Fibroblast of skin of scalp (primary cell): ENCODE results near the gene AREG.

Experiments used
- DNase-seq: peaks from one replicate; pipeline ENCODE4 v3.0.0-alpha.2; 2013

AREG gene

DNA sequence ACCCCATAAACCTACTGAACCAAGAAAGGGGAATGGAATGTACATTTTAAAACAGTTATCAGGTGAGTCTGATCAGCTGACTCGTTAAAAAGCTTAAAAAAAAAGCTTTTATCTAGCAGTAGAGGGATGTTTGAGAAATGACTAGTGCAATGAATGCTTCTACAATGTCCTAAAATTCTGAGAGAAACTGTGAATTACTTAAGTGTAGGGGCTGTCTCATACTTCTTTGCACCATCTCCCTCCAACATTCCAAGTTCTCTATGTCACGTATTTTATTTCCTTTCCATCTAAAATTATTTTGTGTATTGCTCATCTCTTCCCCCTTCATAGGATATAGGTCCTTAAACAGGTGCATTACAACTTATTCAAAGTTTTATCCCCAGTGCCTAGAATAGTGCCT lies 11.9 kb upstream of the AREG start:
- no peak for DNase-seq

DNA sequence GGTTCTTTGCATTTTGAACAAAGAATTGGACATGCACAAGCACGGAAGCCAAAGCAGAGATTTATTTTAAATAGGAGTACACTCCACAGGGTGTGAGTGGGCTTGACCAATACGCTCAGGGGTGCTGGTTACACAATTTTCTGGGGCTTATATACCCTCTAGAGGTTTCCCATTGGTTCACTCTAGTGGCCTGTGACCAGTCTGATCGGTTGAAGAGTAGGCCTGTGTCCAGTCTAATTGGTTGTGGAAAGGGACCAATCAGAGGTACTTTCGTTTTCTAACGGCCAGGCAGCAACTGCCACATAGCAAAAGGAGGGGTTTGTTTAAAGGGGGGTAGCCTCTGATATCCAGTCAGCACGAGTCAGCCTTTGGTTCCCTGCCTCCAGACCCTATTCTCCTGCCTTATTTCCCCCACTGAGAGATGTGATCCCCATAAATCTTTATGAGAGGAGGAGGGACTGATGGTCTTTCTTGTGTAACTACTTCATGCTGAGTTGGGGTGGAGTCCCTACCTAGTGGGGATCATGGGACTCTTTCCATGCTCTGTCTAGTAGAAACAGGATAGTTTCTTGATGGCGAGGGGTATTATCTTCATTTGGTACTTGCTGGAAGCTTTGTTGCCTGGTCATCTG lies 11.3 kb upstream of the AREG start:
- DNase-seq = no peak

DNA sequence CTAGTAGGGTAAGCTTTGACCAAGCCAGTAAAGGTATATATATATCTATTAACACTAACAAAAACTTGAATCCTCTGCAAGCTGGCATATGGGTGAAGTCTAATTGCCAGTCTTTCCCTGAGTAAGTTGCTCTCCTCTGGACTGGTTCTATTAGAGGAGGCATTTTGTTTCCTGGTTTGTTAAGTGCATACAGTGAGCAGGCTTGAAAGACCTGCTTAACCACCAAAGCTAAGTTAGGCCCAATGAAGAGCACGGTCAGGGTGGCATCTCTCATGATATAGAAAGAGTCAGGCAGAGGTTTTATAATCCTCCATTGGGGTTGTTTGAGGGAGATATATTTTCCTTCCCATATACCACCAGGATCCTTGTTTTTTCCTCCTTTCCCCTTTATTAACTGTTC lies 9.6 kb upstream of the AREG start:
- no peak for DNase-seq

DNA sequence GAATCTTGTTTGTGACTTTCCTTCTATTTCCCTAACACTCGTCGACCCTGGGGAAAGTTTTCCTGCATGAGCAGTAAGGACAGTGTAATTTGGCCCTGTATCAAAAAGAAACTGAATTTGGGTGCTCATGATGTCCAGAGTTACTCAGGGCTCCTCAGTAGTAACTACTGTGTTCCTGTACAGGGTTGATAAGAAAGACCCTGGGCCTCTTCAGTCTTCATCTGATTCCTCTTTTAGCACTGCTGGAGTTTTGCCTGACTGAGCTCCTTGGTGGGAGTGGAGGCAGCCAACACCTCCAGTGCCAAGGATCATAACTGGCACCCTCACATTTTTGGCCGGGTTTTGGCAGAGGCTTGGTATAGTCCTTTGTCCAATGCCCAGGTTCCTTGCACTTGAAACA lies 7.1 kb upstream of the AREG start:
- no peak for DNase-seq

DNA sequence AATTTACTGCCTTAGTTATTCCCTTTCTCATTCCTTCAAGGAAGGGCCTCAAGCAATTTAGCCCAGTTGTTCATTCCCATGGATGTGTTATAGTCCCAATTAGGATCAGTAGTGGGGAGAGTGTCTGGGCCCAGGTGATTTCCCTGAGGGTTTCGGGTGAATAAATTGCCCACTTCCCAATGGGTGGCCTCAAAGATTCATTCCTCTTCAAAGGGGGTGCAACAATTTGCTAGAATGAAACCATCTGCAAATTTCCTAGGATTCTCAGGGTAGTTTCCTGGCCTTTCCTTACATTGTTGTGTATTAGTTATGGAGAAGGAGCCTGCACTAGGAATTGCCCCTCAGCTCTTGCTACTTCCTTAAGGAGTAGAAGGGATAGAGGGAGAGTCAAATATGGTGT lies 6.3 kb upstream of the AREG start:
- no peak for DNase-seq

DNA sequence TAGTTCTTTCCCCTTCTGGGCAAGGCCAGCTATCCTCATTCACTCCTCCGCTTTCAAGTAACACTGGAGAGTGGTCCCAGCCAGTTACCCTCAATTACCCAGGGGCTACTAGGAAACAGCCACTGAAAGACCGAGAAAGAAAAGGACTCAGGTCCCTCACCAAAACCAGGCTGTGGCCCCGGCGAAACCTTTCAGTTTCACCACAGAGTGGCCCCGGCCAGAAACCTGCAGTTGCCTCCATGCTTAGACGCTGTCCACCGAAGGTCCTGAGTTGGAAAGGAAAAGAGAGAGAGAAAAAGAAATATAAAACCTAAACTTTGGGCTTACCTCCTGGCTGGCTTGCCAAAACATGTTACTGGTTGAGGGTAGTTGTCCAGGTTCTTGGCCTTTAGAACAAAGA lies 5.0 kb upstream of the AREG start:
- no peak for DNase-seq

DNA sequence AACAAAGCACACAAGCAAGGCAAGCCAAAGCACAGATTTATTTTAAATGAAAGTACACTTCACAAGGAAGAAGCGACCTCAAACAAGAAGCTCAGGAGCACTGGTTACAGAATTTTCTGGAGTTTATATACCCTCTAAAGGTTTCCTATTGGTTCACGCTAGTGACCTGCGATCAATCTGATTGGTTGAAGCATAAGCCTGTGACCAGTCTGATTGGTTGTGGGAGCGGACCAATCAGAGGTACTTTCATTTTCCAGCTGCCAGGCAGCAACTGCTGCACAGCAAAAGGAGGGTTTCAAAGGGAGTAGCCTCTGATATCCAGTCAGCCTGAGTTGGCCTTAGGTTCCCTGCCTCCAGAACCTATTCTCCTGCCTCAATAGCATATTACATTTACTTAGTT lies 4.6 kb upstream of the AREG start:
- no peak for DNase-seq

DNA sequence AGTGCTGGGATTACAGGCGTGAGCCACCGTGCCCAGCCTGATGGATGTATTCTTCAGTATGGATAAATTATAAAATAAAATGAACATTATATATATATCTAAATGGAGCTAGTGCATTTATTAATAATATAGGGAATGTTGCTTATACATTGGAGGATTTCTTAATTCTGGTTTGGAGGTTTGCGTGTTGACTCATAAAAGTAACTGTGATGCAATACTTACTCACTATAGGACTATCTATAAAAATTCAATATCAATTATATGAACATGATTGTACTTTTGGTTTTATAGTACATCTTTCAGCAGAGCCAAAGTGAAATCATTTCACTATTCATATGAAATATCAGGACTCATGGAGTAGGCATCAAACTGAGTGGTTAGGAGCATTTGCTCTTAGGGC lies 3.2 kb upstream of the AREG start:
- DNase-seq = no peak

DNA sequence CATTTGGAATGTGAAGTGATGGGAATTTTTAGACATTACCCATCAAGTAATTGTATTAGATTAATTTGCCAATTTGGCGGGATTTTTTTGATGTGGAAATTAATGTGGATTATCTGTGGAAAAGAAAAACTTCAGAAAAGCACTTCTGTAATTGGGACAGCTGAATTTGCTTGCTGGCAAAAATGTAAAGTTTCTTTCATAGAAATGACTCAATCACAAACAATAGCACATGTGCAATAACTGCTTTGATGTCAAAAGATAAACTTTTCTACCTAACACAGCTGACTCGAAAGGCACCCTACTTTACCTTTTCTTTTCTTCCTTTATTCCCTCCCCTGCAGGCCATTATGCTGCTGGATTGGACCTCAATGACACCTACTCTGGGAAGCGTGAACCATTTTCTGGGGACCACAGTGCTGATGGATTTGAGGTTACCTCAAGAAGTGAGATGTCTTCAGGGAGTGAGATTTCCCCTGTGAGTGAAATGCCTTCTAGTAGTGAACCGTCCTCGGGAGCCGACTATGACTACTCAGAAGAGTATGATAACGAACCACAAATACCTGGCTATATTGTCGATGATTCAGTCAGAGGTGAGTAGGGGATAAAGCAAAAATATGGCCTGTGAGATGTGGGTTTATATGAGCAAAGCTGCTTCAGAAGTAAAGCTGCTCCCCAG lies 1.4 kb downstream of the AREG start:
- DNase-seq = no peak

DNA sequence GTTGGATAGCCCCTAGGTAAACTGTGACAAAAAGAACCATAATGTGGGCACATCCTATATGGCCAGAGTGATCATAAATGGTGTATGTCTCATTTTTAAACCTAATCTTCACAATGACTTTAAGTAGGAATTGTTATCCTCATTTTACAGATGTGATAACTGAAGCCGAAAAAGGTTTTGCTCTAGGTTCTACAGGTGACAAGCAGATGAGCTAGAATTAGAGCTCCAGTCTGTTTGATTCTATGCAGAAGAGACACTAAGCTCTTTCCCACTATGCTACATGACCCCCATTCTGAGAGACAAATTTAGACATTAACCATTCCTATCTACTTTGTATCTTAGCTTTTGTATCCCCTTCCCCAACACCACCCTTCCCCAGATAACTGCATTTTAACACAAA lies 2.0 kb downstream of the AREG start:
- no peak for DNase-seq

DNA sequence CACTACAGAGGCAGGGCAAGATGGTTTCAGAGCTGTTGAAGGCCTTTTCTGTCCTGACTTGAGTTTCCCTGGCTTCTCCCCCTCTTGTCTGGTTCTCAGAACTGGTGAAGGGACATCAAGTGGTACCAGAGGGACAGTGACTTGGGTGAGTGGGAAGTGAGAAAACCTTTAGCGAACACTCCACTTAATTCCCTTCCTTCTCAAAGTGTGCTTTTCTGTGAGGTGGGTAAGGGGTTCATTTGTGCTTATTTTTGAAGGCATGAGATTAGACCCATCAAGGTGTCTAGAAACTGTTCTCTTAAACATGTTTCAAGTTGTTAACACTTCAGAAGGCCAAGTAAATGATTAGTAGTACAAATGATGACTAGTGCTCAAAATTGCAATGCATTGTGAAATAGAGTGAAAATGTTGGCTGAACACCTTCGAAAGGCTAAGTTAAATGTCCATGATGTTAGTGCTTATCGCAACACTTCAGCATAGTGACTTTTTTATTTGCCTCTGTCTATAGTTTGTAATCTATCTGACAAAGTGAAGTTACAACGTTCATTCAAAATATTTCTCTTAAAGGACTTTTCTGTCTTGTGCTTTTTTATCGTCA lies 2.8 kb downstream of the AREG start:
- no peak for DNase-seq

DNA sequence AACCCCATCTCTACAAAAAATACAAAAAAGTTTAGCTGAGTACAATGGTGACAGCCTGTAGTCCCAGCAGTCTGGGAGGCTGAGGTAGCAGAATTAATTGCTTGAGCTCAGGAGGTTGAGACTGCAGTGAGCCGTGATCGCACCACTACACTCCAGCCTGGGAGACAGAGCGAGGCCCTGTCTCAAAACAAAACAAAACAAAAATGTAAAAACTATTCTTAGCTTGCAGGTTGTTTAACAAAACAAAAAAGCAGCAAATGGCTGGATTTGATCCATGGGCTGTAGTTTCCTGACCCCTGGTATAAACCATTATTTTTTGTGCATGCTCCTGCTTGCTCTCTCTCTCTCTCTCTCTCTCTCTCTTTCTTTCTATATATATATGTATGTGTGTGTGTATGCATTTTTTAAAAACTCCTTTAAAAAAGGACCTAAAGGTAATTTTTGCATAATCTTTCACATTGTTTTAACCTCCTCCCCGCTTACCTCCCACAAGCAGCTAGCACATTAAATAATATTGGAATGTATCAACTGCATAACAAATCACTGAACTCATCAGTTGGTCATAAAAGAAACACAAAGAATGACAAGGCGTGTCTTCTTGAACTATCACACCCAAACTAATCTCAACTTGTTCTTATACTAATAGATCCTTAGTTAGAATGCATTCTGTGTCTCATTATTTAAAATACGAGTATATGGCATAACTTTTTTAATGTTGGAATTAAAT lies 4.8 kb downstream of the AREG start:
- peak; percentile 20 for DNase-seq

DNA sequence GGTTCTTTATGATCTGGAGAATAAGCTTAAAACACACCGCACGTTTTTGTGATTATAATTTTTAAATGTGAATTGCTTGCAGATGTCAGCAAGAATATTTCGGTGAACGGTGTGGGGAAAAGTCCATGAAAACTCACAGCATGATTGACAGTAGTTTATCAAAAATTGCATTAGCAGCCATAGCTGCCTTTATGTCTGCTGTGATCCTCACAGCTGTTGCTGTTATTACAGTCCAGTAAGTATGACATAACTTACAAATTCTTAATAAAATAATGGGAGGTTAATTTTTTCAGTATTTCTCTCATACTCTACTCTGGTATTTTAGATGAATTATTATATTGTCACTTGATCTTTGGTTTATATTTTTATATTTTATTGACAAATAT lies 5.4 kb downstream of the AREG start:
- no peak for DNase-seq

DNA sequence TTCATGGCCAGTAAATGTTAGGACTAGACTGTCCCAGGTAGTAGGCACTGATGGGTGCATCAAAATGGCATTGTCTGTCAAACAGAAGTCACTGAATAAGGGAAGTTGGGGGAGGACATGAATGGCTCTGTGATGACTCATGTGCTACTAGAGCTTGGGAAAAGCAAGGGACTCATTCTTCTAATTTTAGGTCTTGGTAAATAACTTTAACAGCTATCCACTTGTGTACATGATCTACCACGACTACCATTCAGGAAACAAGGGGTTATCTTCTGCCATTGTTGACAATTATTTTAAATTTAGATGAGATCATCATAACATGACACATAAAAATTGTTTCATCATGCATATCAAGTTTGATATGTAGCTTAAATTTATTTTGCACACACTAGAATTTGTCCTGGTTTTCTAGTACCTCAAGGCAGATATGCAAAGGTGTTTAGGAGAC lies 6.3 kb downstream of the AREG start:
- DNase-seq = peak; percentile 65

DNA sequence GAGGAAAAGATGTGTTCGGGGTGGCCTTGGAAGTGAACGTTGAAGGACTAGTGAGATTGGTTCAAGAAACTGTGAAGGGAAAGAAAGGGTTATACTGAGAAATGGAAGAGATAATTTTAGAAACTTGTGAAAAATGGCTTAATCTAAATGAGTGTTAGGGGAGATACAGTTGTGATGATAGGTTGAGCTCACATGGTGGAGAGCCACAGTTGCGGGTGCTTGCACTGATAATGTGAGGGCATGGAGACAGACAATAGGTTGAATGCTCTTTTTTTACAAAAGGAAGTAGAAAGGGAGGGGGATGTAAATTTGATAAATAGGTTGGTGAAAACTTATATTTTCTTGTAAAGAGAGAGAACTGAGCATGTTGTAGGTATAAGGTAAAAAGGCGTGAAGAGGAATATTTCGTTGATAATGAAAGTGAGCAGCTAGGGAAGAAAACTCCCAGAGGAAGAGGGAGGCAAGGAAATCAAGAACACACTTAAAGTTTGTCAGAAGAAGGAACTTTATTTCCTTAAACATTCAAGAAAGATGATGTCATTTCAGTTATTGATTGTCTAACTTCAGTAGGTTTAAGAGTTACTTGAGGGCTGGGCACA lies 8.2 kb downstream of the AREG start:
- DNase-seq = no peak

DNA sequence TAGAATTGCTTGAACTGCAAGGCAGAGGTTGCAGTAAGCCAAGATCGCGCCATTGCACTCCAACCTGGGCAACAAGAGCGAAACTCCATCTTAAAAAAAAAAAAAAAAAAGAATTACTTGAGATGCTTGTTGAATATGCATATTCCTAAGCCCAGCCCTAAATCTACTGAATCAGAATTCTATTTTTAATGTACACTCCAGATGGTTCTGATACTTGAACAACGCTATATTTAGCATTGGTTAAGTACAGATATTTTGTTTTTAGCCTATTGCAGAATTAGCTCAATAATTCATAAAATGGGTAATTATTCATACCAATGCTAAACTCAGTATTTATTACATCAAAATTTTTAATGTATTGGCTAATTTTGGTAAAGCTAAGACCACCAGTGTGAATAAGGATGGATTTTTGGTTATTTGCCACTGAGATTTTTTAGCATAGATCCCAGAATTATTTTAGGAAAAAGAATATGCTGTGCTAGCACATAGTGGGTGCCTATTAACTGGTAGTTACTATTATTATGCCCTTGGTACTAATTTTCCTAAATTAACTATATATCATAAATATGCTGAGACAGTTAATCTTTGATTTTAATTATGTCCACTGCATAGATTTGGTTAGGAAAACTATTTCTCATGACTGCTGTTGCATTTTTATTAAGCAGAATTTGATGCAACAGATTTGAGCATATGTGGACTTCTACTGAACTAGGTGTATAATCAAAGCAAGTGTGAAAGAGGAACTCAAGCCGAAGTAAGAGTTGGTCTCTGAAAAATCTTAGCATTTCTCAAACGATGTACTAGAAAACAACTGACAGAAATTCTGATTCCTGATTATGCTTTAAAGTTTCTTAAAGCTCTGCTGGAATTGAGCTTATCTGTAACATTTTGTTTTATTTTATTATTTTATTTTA lies 9.2 kb downstream of the AREG start:
- DNase-seq = no peak

DNA sequence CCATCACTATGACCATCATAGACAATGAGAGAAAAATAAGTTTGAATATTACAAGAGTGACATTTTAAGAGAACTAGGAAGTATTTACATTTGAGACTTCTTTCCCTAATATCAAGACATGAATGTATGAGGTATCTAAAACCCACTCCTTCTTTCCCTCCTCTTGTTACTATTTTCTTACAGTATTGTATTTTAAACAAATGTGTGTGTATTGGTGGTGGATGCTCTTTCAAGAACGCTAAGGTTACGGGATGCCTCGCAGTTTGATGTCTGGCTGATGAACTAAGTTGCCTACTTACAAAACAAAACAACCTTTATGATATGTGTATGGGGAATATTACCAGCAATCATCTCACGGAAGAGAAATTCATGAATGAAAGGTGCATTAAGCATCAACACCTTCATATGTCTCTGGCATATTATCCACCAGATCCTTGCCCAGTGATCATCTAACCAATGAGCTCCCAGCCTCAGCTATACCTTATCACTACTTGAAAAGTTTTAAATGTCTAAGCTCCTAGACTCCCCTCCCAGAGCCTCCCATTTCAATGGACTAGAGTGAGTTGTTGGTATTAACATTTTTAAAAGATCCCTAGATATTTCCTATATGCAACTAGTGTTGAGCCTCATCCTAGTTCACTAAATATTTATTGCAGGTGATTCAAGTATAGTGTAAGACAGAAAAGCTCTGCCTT lies 10.6 kb downstream of the AREG start:
- no peak for DNase-seq

DNA sequence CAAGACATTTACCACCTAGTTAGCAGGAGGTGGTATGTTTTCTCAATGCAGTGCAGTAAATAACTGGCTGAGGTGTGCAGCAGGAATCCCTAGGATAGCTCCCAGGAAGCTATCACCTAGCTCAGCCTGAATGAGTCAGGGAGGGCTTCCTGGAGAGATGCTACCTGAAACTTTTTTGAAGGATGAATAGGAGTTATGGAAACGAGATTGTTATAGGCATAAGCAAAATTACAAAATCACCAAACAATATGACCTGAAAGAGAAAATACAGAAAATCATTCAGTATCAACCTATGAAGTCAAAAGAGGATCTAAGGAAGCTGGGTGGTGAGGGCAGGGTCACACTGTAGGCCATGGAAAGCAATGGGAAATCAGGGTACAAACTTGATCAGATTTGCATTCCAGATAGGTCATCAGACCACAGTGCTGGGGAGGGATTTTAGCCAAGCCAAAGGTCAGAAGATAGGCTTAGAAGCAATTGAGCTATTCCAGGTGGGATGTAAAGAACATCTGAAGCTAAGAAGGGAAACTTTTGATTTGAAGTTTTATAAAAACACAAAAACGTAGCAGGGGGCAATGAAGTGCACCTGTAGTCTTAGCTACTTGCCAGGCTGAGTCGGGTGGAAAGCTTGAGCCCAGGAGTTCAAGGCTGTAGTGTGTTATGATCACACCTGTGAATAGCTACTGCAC lies 11.3 kb downstream of the AREG start:
- DNase-seq = no peak

DNA sequence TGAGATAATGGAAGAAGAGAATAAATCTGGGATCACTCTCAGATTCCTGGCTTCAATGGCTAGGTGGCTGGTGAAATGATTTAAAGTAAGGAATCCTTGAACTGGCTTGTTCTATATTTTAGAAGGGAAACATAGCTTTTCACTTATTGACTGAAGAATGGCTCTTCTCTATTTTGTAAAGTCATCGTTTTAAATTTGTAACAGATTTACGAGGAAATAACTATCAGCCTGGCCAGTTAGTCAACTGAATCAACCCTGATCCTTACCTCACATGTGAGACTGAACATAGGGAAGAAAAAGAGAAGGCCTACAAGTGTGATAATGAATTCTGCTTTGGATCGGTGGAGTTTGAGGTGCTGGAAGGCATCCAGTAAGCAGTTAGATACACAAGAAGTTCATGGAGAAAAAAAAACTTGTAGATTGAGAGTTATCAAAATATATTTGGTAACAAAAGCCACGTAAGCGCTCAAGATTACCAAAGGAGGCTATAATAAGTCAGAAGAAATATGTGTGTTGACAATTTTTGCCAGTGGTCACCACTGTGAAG lies 12.0 kb downstream of the AREG start:
- no peak for DNase-seq

DNA sequence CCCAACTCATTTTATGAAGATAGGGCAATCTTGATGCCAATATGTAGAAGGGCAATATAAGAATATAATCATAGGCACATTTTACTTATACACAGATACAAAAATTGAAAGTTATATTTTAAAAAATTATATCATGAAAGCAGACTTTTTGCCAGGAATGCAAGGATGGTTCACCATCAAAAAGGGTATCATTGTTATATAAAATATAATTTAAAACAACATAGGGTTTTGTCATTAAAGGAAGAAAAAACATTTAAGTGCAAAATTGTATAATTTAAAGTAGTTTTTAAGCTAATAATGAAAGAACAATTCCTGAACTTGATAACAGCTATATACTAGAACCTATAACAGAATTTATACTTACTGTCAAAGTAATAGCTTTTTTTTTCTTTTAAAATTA lies 15.9 kb downstream of the AREG start:
- no peak for DNase-seq

DNA sequence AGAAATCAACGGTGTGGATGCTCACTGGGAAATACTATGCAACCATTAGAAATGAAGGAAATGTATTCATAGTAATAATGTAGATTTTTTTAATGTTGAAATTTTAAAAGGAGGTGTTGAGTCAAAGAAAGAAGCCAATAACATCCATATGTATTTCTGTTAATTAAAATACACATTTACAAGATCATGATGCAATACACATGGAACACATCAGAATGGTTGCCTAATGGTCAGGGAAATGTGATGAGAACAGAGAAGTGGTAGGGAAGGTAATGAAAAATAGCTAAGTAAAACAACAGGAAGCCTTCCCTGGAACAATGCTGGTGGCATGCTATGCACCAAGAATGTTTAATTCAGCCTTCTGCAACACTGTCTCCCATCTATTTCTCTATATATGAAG lies 18.2 kb downstream of the AREG start:
- no peak for DNase-seq
